H54 (cell line): ENCODE data around the gene NDP.

ENCODE experiments used
- DNase-seq: peaks from one replicate; pipeline ENCODE4 v3.0.0; 2011; ENCODE audit warnings: low spot score, mixed read lengths; ENCODE audit not compliant: insufficient read length
- FAIRE-seq: peaks from 3 replicates; lab custom pipeline; 2011; peaks lifted over from hg19 to GRCh38; lab: Jason Lieb, UNC
- POLR2A ChIP-seq: IDR thresholded peaks from 2 replicates; pipeline ENCODE4 v1.6.1; 2011; ENCODE audit warnings: low read depth, mild to moderate bottlenecking, low read length

Gene NDP

DNA sequence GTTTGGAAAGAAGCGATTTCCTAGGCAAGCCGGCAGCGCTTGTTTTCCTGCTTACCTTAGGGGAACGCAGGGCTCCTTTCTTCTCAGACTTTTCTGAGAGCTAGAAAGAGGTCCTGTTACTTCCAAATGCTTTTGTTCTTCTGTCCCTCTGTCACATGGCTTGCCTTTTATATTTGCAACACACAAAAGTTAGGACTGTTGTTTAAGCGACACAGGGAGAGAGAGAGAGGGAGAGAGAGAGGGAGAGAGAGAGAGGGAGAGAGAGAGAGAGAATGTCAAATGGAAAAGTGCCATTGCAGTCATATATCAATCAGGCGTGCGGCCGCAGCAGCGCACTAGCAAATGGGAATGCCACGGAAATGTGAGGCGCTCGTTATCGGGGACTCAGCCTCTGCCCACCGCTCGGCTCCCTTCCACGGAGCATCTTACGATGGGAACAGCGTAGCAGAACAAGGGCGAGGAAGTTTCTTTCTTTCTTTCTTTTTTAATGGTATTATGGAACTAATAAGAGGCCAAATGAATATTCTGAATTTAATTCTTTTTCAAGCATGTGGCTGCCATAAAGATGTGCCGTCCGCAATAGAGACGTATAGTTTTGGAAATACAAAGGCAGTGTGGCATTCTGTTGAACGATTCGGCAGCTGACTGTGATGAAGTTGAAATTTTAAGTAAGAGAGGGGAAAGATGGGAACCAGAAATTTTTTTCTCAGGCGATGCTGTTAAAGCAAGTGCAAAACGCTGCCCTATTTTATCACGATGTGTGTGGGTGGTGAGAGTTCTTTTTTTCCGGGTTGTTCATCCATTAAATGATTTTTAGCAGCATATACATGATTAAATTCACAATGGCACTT lies at the start of gene NDP:
Gene NDP, minus strand, starts transcription at position 142 of the 851 bp plus-strand sequence. CDS start 14,745 bp downstream, outside the sequence.
- no peak for FAIRE-seq
- no peak for DNase-seq
- no peak for TF ChIP-seq POLR2A

- FAIRE-seq, result no peak
- no peak for DNase-seq
Observed at GRCh38 chrX:44022964-44023363, 49.8 kb upstream of the NDP start.

GRCh38 chrX:44020693-44021092 lies 47.5 kb upstream of the NDP start:
- DNase-seq (no peak), FAIRE-seq (no peak)
- TF ChIP-seq POLR2A, result no peak

More at GRCh38 chrX:44022964-44023363, 49.8 kb upstream of the NDP start:
- no peak for TF ChIP-seq POLR2A

DNA sequence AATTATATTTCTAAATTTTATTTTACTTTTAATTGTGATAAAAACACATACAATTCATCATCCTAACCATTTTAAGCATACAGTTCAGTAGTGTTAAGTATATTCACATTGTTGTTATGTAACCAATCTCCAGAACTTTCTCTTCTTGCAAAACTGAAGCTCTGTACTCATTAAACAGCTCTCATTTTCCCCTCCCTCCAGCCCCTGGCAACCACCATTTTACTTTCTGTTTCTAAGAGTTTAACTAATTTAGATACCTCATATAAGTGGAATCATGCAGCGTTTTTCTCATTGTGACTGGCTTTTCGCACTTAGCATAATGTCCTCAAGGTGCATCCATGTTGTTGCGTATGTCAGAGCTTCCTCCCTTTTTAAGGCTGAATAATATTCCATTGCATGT lies 46.7 kb upstream of the NDP start:
- no peak for TF ChIP-seq POLR2A
- FAIRE-seq (no peak), DNase-seq (no peak)

GRCh38 chrX:44017676-44018075 lies 44.5 kb upstream of the NDP start:
- DNase-seq, result no peak
- no peak for TF ChIP-seq POLR2A
- FAIRE-seq, result no peak

DNA sequence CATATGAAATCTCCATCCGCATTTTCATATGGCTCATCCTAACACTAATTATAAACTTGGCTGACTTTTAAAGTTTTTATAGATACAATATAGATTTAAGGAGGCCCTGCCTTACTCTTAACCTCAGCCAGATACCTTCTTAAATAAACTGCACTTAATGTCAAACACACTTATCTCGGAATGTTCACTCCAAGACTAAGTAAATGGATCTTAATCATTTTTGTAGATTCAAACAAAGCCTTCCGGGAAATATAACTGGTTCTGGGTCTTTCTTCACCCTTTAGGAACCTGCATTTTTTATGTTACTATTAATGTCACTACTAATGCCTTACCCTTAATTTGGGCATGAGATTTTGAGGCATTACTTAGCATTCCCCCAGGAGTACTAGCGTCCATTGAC lies 43.7 kb upstream of the NDP start:
- DNase-seq, result no peak
- no peak for FAIRE-seq

DNA sequence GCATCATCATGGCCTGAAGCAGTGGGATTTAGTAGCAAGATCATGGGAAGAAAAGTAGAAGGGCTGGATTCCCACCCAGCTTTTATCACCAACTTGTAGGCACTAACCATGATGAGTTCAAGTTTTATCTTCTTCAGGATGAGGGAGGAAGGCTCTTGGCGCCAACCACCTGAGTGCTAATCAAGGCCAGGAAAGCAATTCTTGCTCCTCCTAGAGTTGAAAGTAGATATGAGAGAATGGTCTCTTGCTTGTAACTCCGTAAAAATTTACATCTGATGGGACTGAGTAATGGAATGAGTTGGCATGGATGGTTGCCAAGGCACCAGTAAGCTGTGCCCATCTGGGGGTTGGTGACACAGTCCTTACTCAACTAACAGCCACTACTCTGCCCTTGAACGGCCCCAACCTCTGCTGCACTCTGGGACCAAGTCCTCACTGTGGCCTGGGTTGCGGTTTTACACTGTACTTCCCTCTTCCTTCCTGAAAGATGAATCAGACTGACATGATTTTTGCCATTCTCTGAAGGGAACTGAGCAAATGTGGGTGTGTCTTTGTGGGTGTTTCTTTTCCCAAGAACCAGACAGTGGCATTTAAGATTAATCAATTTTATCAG lies 39.4 kb upstream of the NDP start:
- no peak for TF ChIP-seq POLR2A
- FAIRE-seq (peak; percentile 86), DNase-seq (peak; percentile 11)

More for the DNA sequence above, 43.7 kb upstream of the NDP start:
- TF ChIP-seq POLR2A, result no peak

DNA sequence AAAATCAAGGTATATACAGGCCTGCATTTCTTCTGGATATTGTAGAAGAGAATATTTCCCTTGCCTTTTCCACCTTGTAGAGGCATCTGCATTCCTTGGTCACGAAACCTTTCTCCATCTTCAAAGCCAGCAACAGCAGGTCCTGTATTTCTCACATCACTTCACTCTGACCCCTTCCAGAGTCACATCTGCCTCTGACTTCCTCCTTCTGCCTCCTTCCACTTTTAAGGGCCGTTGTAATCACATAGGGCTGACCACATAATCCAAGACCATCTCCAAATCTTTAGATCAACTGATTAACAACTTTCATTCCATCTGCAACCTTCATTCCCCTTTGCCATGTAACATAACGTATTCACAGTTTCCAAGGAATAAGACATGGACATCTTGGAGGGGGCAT lies 38.3 kb upstream of the NDP start:
- no peak for DNase-seq
- FAIRE-seq, result no peak
- TF ChIP-seq POLR2A, result no peak

GRCh38 chrX:44010626-44011025 lies 37.4 kb upstream of the NDP start:
- no peak for FAIRE-seq
- no peak for TF ChIP-seq POLR2A
- no peak for DNase-seq

DNA sequence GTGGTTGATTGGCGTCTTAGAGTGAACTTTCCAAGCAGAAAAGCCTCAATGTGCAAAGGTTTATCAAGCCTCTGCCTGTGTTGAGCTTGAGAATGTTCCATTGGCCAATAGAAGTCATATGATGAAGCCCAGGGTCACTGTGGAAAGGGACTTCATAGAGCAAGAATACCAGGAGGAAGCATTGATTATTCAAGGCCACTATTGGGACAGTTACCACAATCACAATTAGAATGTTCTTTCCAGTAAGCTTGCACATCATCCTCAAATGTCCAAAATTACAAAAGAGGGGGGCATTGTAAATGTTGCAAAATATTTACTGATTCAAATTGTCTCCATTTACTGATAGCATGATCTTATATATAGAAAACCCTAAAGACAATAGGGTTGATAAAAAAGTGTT lies 32.9 kb upstream of the NDP start:
- DNase-seq (no peak), FAIRE-seq (no peak)
- no peak for TF ChIP-seq POLR2A

DNA sequence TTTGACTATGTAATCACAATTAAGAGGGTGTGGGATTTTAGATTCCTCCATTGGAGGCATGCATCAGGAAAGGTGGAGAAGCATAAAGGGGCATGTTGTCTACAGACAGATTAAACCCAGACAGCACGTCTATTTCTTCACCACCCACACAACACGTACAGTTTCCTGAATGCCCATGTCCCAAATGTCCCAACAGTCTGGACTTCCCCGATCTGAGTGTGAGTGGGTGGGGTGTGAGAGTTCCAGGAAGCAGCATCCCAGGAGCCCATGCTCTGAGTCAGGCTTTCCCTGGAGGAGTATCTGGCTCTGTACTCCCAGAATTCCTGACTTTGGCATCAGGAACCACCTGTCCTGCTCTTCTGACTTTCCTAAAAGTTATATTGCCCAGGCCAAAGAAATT lies 30.8 kb upstream of the NDP start:
- no peak for DNase-seq
- TF ChIP-seq POLR2A, result no peak
- FAIRE-seq, result no peak

DNA sequence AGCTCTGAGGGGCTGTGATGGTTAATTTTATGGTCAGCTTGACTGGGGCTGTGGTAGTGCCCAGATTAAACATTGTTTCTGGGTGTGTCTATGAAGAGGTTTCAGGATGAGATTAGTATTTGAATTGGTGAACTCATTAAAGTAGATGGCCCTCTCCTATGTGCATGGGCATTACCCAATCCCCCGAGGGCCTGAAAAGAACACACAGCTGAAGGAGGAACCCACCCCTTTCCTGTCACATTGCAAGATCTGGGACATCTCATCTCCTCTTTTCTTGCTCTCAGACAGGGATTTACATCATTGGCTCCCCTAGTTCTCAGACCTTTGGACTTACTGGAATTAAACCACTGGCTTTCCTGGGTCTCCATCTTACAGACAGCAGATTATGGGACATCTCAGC lies 29.4 kb upstream of the NDP start:
- DNase-seq (no peak), FAIRE-seq (no peak)
- no peak for TF ChIP-seq POLR2A

- no peak for TF ChIP-seq POLR2A
- DNase-seq (no peak), FAIRE-seq (no peak)
Observed at GRCh38 chrX:43998374-43998773, 25.2 kb upstream of the NDP start.

- FAIRE-seq (no peak), DNase-seq (no peak)
- TF ChIP-seq POLR2A, result no peak
Observed at GRCh38 chrX:43996491-43996890, 23.3 kb upstream of the NDP start.

DNA sequence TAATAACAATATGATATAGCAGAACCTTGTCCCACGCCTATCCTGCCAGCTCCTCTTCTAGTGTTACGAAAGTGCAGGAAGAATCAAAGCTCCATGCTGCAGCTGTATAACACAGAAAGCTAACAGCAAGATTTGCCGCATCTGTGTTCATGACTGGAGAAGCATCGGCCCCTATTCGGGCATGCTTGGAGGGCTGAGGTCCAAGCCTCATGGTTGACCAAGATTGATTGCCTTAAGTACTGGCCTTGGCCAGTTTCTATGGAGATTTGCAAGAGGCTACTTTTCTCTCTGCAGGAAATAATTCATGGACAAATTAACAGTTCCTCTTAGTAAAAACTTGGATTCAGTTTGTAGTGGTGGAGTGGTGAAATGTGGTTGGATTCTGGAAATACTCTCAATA lies 12.9 kb upstream of the NDP start:
- FAIRE-seq, result no peak
- DNase-seq, result no peak

More for the DNA sequence above, 12.9 kb upstream of the NDP start:
- TF ChIP-seq POLR2A, result no peak
